Adrenal gland (tissue), 5 donors: ENCODE data around the gene CRYGA.

ENCODE experiments used
- POLR2A ChIP-seq, 2 donors: fragments of 450-650 bp; IDR thresholded peaks; one replicate each; pipeline ENCODE4 v1.6.1; 2017; ENCODE audit warnings: antibody characterized with exemption in 2 of 2, mild to moderate bottlenecking in 2 of 2, moderate library complexity in 1 of 2
- TF ChIP-seq, protein P1 (sequence below), 6 experiments: fragments of 450-650 bp in 4 of 6; fragments of 200-600 bp in 2 of 6; sonication (generic) in 1 of 6; IDR thresholded peaks; 1 replicate in 5 of 6; 2 replicates in 1 of 6; pipeline versions ENCODE4 v1.5.1 to v1.8.0; 2016 to 2021; ENCODE audit warnings: antibody characterized with exemption in 6 of 6, mild to moderate bottlenecking in 2 of 6, moderate library complexity in 1 of 6
- donor health status: DM: no; HTN: no; CAD: no.

DNA sequence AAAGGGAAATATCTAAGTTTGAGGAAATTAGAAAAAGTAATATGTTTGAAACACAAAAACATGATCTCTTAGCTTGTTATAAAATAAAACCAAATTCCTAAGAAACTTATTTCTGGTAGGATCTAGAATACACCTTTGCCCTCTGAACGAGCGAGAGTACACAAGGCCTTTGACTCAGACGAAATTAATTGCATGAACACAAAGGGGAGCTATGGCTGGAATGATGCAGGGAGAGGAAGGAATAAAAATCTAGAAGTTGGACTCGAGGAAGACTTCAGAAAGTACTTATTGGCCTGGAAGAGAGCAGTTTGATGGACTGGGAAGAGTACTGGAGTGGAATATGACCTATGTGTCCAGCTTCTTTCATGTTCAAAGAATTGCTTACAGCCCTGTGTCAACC is 38.1 kb downstream of the CRYGA start:
- no peak for TF ChIP-seq POLR2A (IDR thresholded peaks at IDR 0.05)
- TF ChIP-seq, protein P1, sequence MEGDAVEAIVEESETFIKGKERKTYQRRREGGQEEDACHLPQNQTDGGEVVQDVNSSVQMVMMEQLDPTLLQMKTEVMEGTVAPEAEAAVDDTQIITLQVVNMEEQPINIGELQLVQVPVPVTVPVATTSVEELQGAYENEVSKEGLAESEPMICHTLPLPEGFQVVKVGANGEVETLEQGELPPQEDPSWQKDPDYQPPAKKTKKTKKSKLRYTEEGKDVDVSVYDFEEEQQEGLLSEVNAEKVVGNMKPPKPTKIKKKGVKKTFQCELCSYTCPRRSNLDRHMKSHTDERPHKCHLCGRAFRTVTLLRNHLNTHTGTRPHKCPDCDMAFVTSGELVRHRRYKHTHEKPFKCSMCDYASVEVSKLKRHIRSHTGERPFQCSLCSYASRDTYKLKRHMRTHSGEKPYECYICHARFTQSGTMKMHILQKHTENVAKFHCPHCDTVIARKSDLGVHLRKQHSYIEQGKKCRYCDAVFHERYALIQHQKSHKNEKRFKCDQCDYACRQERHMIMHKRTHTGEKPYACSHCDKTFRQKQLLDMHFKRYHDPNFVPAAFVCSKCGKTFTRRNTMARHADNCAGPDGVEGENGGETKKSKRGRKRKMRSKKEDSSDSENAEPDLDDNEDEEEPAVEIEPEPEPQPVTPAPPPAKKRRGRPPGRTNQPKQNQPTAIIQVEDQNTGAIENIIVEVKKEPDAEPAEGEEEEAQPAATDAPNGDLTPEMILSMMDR (IDR thresholded peaks at IDR 0.05), result no peak
